ENCODE results near the gene DISP3.

DISP3 gene

DNA sequence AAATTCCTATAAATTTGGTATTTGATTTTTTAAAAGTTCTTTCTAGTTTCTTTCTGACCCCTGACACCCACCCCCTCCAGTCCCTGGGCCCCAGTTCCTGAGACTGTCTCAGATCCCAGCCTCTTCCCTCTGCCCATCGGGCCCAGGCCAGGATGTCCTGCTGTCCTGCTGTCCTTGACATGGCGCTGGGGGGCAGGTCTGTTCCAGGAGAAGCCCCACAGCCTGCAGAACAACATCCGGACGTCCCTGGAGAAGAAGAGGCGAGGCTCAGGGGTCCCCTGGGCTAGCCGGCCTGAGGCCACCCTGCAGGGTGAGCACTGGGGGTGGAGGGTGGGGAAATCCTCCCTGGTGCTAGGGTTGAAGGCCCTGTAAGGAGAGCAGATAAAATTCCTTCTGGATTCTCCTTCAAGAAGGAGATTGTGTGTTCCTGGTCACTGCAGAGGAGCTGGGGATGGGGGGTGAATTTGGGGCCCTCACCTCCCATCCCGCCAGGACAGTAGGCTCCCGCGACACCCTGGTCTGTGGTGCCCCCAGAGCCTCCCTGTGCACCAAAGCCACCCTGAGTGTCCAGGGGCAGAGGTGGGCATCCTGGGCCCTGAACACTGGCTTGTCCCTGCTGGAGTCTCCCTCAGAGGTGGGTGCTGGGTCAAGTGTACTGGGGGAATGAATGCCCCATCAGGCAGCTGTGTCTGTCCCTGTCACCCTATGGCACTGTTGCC is 45.0 kb downstream of the DISP3 start:
- DNase-seq, result no peak

GRCh38 chr1:11524465-11525150 is 45.7 kb downstream of the DISP3 start:
- no peak for DNase-seq
- in situ Hi-C loops (cut with MboI; ENCODE audit: low pct_unique_long_range_greater_than_20kb, low sequenced_read_pairs), result no loop called here

More for the DNA sequence above, 45.0 kb downstream of the DISP3 start:
- in situ Hi-C loops (cut with MboI; ENCODE audit: low pct_unique_long_range_greater_than_20kb, low sequenced_read_pairs), result no loop called here

GRCh38 chr1:11525151-11525505 is 46.2 kb downstream of the DISP3 start:
- no peak for DNase-seq
- in situ Hi-C loops (cut with MboI; ENCODE audit: low pct_unique_long_range_greater_than_20kb, low sequenced_read_pairs), result no loop called here

GRCh38 chr1:11525516-11525915 is 46.6 kb downstream of the DISP3 start:
- DNase-seq, result no peak
- in situ Hi-C loops (cut with MboI; ENCODE audit: low pct_unique_long_range_greater_than_20kb, low sequenced_read_pairs), result no loop called here

GRCh38 chr1:11526071-11526895 is 47.3 kb downstream of the DISP3 start:
- DNase-seq, result no peak
- in situ Hi-C loops (cut with MboI; ENCODE audit: low pct_unique_long_range_greater_than_20kb, low sequenced_read_pairs), result no loop called here

- in situ Hi-C loops (cut with MboI; ENCODE audit: low pct_unique_long_range_greater_than_20kb, low sequenced_read_pairs), result no loop called here
- DNase-seq, result no peak
Measured at GRCh38 chr1:11527541-11528452, 48.8 kb downstream of the DISP3 start.

DNA sequence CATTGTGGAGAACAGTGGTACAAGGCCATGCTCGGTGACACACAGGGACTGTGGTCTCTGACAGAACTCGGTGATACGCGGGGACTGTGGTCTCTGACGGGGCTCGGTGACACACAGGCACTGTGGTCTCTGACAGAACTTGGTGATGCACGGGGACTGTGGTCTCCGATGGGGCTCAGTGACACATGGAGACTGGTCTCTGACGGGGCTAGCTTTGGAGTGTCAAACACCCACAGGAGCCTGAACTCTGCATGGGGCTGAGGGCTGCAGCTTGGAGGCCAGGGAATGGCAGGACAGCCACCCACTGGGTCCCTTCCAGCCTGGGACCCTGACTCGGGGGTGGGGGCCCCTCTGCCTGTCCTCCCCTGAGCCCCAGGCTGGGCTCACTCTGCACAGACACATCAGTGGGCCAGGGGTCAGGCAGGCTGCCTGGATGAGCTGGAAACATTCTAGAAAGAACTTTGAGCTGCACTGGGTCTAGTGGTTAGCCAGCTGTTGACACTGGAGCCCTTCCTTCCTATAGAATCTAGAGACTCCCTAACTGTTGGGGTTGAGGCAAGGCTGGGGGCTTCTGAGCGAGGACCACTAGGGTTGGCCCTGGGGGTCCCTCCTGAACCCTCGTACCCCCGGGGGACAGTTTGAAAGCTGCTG is 49.8 kb downstream of the DISP3 start:
- in situ Hi-C loops (cut with MboI; ENCODE audit: low pct_unique_long_range_greater_than_20kb, low sequenced_read_pairs), result no loop called here
- DNase-seq, result no peak

- no peak for DNase-seq
- in situ Hi-C loops (cut with MboI; ENCODE audit: low pct_unique_long_range_greater_than_20kb, low sequenced_read_pairs), result no loop called here
Measured at GRCh38 chr1:11529330-11529729, 50.4 kb downstream of the DISP3 start.

- in situ Hi-C loops (cut with MboI; ENCODE audit: low pct_unique_long_range_greater_than_20kb, low sequenced_read_pairs), result no loop called here
- DNase-seq, result no peak
Measured at GRCh38 chr1:11529763-11530730, 51.1 kb downstream of the DISP3 start.

DNA sequence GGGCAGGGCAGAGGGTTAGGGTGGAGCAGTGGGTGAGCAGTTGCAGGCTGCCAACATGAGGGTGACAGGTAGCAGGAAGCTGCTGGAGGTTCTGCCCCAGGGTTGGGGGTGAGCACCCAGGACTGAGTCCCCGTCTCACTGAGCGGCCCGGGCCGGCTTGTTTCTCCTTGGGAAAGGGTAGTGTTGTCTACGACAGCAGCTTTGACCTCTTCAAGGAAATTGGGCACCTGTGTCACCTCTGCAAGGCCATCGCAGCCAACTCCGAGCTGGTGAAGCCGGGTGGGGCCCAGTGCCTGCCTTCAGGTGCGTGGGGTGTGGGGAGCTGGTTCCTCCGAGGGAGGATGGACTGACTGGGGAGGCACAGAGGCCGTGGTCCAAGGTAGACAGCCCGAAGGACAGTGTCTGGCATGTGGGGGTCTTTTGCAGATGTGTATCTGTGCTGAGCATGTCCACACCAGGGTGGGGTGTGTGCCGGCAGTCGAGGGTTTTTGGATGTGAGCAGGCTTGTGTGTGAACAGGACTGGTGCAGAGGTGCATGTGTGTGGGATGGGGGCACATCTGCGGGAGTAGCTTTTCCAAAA is 51.9 kb downstream of the DISP3 start:
- in situ Hi-C loops (cut with MboI; ENCODE audit: low pct_unique_long_range_greater_than_20kb, low sequenced_read_pairs), result no loop called here
- no peak for DNase-seq

- DNase-seq, result no peak
- in situ Hi-C loops (cut with MboI; ENCODE audit: low pct_unique_long_range_greater_than_20kb, low sequenced_read_pairs), result no loop called here
Measured at GRCh38 chr1:11531314-11531870, 52.4 kb downstream of the DISP3 start.

- in situ Hi-C loops (cut with MboI; ENCODE audit: low pct_unique_long_range_greater_than_20kb, low sequenced_read_pairs), result no loop called here
- no peak for DNase-seq
Measured at GRCh38 chr1:11531943-11532342, 53.0 kb downstream of the DISP3 start.

GRCh38 chr1:11533790-11534787 is 55.1 kb downstream of the DISP3 start:
- in situ Hi-C loops (cut with MboI; ENCODE audit: low pct_unique_long_range_greater_than_20kb, low sequenced_read_pairs), result no loop called here

GRCh38 chr1:11534846-11535245 is 55.9 kb downstream of the DISP3 start:
- no peak for DNase-seq
- in situ Hi-C loops (cut with MboI; ENCODE audit: low pct_unique_long_range_greater_than_20kb, low sequenced_read_pairs), result no loop called here

More at GRCh38 chr1:11533790-11534787, 55.1 kb downstream of the DISP3 start:
- no peak for DNase-seq

DNA sequence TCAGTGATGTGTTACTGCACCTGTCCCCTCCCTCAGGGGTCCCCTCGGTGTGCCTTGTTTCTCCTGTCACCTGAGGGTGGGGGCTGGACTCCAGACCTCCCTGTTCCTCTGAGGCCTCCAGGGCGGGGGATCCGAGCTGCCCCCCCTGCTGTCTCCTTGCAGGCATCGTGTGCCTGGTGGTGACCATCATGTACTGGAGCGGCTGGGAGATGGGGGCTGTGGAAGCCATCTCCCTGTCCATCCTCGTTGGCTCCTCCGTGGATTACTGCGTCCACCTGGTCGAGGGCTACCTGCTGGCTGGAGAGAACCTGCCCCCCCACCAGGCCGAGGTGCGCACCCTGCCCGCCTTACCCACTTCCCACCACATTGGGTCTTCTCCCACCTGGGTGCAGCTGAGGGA is 56.4 kb downstream of the DISP3 start:
- in situ Hi-C loops (cut with MboI; ENCODE audit: low pct_unique_long_range_greater_than_20kb, low sequenced_read_pairs), result no loop called here
- no peak for DNase-seq

Measured in KBM-7 (cell line).